ENCODE data around the gene TCL1A.
"Not testable (repeated sequence)": the region's sequence is repeated elsewhere in the genome, so short reads cannot be mapped to it uniquely, and the experiment has no call there.

TCL1A gene

DNA sequence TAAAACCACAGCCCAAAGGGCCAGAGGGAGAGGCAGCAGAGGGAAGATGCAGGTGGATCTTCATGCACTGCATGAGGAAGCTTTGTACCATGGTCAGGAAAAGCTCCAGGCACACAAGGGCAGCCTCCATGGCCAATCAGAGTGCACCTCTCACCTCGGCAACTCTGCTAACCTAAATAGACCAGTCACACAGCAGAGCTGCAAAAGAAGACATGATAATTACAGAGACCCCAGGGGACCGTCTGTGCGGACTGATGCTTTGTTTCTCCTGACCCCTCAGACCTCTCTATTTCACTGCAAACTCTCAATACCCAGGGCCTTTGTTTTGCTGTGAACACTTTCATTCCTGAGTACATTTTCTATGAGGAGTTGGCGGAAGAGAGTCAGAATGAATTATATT is 38.4 kb downstream of the TCL1A start:
- DNase-seq (ENCODE audit: low read depth): no peak

DNA sequence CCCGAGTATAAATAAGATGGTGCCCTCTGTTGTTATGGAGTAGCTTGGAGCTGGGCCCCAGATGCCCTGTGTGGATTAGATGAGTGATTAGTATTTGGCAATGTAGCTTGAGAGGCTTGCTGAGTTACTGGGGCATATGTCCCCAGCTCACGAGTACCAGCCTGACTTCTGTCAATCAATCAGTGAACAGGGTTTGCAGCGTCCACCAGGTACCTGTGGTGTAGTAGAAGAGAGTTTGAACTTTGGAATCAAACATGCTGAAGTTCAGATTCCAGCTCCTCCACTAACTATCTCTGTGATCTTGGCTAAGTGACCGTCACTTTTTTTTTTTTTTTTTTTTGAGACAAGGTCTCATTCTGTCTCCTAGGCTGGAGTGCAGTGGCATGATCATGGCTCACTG is 39.3 kb downstream of the TCL1A start:
- DNase-seq (ENCODE audit: low read depth): no peak

DNA sequence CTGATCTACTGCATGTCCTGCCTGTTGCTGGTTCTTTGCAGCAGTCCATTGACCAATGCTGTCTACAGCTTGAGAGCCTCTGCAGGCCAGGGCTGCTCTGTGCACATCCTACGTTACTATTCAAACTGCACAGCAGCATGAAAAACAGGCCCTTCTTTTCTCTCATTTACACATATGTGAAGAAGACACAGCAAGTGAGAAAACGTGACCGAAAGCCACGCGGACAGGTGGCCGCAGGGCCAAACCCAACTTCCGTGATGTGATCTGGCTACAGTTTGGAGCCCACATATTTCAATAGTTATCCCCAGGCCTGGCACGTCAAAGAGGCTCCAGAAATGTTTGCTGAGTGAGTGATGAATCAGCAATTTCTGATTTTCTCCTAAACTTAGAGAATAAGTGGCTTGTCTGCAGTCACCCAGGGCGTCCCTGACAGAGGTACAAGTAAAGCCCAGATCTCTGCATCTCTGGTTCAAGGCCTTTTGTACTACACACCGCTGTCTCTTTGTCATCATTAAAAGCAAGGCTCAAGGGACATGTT is 45.6 kb downstream of the TCL1A start:
- no peak for DNase-seq (ENCODE audit: low read depth)

- DNase-seq (ENCODE audit: low read depth): no peak
These were observed 46.7 kb downstream of the TCL1A start for GRCh38 chr14:95667249-95667693.

GRCh38 chr14:95666450-95666849 is 47.5 kb downstream of the TCL1A start:
- DNase-seq (ENCODE audit: low read depth): no peak

DNA sequence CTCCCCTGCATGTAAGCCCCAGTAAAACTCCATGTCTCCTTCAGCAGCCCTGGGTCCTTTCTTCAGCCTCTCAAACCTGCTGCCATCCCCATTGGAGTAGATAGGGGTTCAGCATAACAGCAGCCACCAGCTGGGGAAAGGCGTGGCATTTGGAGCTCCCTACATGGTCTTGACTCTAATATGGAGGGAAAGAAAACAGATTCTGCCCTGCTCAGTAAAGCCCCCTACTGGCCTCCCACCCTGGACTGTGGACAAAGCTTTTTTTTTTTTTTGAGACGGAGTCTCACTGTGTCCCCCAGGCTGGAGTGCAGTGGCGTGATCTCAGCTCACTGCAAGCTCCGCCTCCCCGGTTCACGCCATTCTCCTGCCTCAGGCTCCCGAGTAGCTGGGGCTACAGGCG is 48.4 kb downstream of the TCL1A start:
- not testable (repeated sequence) for DNase-seq (ENCODE audit: low read depth)

DNA sequence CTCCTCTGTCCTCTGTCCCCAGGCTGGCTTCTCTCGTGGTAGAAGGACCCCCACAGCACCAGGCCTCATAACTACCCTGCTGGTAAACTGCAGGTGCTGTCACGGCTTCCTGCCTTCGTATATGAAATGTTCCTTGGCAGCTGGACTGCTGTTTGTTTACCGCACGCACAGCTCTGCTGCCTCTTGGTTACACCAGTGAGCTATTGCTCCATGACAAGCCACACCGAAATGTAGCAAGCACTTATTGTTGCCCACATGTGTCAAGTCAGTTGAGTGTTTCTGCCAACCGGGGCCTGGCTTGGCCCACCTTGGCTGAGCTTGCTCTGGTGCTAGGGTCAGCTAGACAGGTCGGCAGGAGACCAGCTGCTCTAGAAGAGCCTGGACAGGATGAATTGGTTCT is 49.4 kb downstream of the TCL1A start:
- DNase-seq (ENCODE audit: low read depth): no peak

DNA sequence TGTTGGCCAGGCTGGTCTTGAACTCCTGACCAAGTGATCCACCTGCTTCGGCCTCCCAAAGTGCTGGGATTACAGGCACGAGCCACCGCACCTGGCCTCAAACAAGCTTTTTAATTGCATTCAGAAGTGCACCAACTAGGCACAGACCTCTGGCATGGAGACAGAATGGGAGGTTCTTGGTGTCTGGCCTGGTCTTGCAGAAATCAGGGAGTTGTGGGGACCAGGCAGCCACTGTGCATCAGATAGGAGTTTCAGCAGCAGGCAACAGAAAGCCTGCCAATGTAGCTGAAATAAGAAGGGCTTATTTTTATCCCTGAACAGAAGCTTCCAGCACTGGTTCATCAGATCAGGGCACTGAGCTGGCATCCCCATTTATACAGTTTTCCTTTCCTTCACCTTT is 49.9 kb downstream of the TCL1A start:
- no peak for DNase-seq (ENCODE audit: low read depth)

GRCh38 chr14:95663226-95663797 is 50.6 kb downstream of the TCL1A start:
- DNase-seq (ENCODE audit: low read depth): no peak

DNA sequence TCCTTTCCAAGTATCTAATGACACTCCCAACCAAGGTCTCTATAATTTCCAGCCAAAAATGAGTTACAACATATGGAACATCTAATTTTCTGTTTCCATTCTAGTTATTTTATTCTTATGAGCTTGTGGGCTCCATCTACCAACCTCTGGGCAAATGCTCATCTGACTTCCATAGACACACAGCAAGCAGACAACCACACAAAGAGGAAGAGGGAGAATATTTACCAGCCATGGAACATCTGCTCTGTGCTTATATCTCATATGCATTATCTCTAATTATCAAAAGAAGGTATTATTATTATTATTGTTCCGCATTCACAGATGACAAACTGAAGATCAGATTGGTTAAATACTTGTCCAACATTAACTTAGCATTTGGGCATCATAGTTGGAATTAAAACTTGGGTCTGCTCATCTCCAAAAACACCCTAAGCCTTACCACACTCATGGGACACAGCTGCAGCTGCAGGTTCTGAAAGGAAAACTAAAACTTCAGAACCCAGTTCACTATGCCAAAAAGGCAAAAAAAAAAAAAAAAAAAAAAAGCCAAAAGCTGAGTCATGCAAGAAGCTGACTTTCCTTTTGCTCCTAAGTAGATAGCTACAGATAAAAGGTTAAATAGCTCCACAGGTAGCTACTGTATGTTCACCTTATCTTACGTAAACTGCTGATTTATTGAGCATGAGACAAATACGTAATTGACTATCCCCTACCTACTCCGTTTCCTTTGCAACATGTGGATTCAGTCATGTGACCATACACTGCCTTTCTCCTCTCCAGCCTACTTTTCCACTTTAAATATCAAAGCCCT is 51.3 kb downstream of the TCL1A start:
- no peak for DNase-seq (ENCODE audit: low read depth)

- no peak for DNase-seq (ENCODE audit: low read depth)
These were observed 53.0 kb downstream of the TCL1A start for GRCh38 chr14:95660651-95661515.

GRCh38 chr14:95659990-95660385 is 53.9 kb downstream of the TCL1A start:
- DNase-seq (ENCODE audit: low read depth): no peak
